ACC112 (cell line): ENCODE data around the gene PAF1.
"Not testable (repeated sequence)": the region's sequence is repeated elsewhere in the genome, so short reads cannot be mapped to it uniquely, and the experiment has no call there.

Experiments used
- H2AFZ ChIP-seq: fragments of 200-600 bp; sonication (generic); one replicate; pipeline ENCODE4 v1.6.0; 2017; ENCODE audit warnings: antibody characterized with exemption, low read length; ENCODE audit not compliant: unreplicated experiment
- H3K27ac ChIP-seq: fragments of 200-600 bp; sonication (generic); 2 replicates; pipeline ENCODE4 v1.5.1; 2014; ENCODE audit warnings: low read depth, mild to moderate bottlenecking, antibody characterized with exemption, low read length, moderate library complexity
- H3K27me3 ChIP-seq: fragments of 200-600 bp; sonication (generic); 2 replicates; pipeline ENCODE4 v1.6.1; 2014; ENCODE audit warnings: mild to moderate bottlenecking, antibody characterized with exemption, low read length, moderate library complexity, mixed read lengths; ENCODE audit not compliant: insufficient read depth
- H3K36me3 ChIP-seq: fragments of 200-600 bp; sonication (generic); 2 replicates; pipeline ENCODE4 v1.6.1; 2016; ENCODE audit warnings: mild to moderate bottlenecking, antibody characterized with exemption, low read length, moderate library complexity, mixed read lengths; ENCODE audit not compliant: insufficient read depth
- H3K4me1 ChIP-seq: fragments of 200-600 bp; sonication (generic); one replicate; pipeline ENCODE4 v1.6.1; 2016; ENCODE audit warnings: low read length, mixed read lengths; ENCODE audit not compliant: insufficient read depth, unreplicated experiment, control insufficient read depth
- H3K4me3 ChIP-seq: fragments of 200-600 bp; sonication (generic); 2 replicates; pipeline ENCODE4 v1.5.1; 2014; ENCODE audit warnings: mild to moderate bottlenecking, low read depth, low read length
- H3K79me2 ChIP-seq: fragments of 200-600 bp; sonication (generic); one replicate; pipeline ENCODE4 v1.6.0; 2016; ENCODE audit warnings: low read length; ENCODE audit not compliant: control insufficient read depth, unreplicated experiment, insufficient read depth

The PAF1 gene

DNA sequence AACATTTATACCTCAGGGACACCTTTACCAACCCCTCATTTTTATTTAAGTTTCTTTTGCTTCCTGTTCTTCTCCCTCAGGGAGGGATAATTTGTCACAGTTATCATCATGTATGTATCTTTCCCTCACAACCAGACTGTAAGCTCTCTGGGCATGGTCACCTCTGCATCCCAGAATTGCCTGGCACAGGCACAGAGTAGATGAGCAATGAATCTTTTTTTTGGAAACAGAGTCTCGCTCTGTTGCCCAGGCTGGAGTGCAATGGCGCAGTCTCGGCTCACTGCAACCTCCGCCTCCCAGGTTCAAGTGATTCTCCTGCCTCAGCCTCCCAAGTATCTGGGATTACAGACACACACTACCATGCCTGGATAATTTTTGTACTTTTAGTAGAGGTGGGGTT is 11.5 kb downstream of the PAF1 start:
- H3K79me2 ChIP-seq, H3K27ac ChIP-seq, H2AFZ ChIP-seq, H3K36me3 ChIP-seq, H3K27me3 ChIP-seq, H3K4me3 ChIP-seq: not testable (repeated sequence)
- H3K4me1 ChIP-seq = peaks cover 16% of the 10 kb centered on the region

DNA sequence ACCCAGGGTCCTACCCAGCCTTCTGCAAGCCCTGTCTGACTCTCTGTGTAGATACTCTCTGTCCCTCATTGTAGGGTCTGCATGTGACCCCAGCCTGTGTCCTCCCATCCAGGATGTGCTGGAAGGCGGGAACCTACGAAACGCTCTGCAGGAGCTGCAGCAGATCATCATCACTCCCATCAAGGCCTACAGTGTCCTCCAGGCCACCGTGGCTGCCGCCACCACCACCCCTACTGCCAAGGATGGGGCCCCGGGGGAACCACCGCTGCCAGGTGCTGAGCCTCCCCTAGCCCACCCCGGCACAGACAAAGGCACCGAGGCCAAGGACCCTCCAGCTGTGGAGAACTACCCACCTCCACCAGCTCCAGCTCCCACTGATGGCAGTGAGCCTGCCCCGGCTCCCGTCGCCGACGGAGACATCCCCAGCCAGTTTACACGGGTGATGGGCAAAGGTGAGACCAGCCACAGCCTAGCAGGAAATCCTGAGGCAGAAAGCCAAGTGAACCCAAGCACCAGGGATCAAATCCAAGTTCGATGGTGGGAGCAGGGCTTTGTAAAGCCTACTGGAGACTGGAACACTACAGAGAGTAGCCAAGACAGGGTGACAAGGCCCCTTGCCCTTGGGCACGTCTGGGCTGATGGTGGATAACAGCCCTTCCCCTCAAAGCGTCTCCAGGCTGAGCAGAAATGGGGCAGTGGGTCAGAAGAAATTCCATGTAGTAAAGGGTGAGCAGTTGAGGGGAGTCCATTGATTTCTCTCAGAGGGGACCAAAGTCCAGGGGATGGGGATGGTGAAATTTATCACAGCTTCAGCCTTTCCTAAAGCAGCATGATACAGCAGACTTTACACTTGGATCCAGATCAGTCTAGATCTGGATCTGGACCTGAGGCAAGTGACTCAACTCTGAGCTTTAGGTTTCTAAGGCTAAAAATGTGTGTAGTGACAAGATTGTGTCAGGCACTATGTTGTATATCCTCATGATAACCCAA is 13.2 kb downstream of the PAF1 start:
- Histone ChIP-seq H3K27ac (no peak overlapping the region), H3K79me2 (no peaks in the 10 kb centered on the region), H3K36me3 (no peaks in the 10 kb centered on the region), H3K4me1 (peaks cover 24% of the 10 kb centered on the region), H3K27me3 (no peaks in the 10 kb centered on the region), H2AFZ (no peak overlapping the region), H3K4me3 (no peak overlapping the region)

DNA sequence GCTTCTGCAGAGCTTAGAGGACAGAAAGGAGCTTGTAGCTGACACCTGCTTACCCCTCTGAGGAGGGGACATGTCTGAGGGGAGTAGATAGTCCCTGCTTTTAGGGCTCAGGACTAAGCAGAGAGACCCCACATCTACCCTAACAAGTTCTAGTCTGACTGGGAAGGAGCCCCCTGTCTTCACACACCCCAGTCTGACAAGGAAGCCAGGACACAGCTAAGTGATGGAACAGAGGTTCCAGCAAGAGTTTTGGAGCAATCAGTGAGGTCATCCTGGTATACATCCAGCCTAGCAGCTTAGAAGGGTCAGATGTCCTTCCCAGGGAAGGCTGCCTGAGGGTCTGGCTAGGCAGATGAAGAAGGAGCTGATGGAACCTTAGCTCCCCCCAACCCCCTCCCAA is 15.0 kb downstream of the PAF1 start:
- H3K4me3 ChIP-seq = no peak overlapping the region
- H2AFZ ChIP-seq = no peak overlapping the region
- H3K27me3 ChIP-seq = no peaks in the 10 kb centered on the region
- H3K4me1 ChIP-seq = peaks cover 20% of the 10 kb centered on the region
- no peaks in the 10 kb centered on the region for H3K79me2 ChIP-seq
- peaks cover under 1% of the 10 kb centered on the region; the same call in 1 of the 2 replicates for H3K36me3 ChIP-seq
- no peak overlapping the region for H3K27ac ChIP-seq

DNA sequence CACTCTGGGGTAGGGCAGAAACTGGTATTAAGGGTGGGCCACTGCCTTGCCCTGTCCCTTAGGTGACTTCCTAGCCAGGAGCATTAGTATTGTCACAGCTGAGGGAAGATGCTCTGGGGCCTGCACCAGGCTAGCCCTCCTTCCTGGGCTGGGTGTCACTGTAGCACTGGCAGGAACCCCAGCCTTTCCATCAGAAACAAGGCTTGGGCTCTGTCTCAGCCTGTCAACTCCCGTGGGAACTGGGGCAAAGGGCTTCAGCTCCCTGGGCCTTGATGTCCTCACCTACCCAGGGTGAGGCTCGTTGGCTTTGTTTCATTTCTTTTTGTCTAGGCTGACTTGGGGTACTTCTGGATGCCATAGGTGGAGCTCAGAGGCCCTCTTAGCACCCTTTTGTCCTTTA is 18.0 kb downstream of the PAF1 start:
- Histone ChIP-seq H3K4me3 (no peak overlapping the region), H3K27ac (peak overlapping the region; percentile 91), H3K4me1 (peaks cover 18% of the 10 kb centered on the region), H3K79me2 (no peaks in the 10 kb centered on the region), H3K27me3 (no peaks in the 10 kb centered on the region), H2AFZ (no peak overlapping the region), H3K36me3 (peaks cover 6% of the 10 kb centered on the region; the same call in 1 of the 2 replicates)

DNA sequence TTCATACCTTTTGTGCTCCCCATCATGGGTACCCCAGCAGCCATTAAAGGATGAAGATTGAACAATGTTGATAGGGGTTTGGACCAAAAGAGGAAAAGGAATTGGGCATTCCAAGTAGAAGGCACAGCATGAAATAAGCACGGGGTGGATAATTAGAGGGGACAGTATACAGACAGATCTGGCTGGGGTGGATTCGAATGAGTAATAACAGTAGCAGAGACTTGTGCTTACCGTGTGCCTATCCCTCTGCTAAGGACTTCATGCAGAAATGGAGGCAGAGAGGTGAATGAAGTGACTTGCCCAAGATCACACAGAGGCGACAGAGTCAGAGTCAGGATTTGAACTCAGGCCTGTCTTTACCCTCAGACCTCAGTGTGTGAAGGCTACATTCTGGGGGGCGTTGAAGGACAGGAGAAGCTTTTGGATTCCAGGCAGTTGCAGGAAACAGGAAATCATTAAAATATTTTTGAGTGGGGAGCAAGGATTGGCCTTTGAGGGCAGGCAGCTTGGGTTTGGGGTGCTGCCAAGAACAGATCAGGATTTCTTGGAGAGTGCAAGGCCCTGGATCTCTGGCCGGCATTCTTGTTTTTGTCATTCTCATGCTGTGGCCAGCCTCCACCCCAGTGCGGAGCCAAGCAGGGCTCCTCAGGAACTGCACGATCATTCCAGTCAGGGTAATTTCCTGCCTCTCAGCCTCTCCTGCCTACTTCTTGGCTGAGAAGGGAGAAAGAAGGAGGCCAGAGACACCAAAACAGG is 18.7 kb downstream of the PAF1 start:
- H3K79me2 ChIP-seq = no peaks in the 10 kb centered on the region
- H2AFZ ChIP-seq = no peak overlapping the region
- no peak overlapping the region for H3K4me3 ChIP-seq
- H3K36me3 ChIP-seq = peaks cover 6% of the 10 kb centered on the region; the same call in 1 of the 2 replicates
- H3K27ac ChIP-seq = peak overlapping the region; percentile 91
- H3K27me3 ChIP-seq = no peaks in the 10 kb centered on the region
- H3K4me1 ChIP-seq = peaks cover 18% of the 10 kb centered on the region

DNA sequence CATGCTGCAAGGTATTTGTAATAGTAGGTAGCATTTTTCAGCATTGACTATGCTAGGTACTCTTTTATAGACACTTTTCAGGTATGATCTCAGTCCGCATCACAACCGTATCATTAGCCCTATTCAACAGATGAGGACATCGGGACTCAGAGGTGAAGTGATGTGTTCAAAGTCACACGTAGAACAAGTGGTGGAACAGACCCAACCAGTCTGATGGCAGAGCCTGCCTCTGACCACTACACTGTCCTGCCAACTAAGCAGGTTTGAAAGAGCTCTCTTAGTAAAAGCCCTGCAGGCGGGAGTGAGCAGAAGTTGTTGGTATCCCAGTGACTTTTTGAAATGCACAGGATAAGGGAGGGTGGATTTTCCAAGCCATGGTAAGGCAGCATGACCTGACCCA is 20.2 kb downstream of the PAF1 start:
- H2AFZ ChIP-seq = no peak overlapping the region
- peaks cover 6% of the 10 kb centered on the region; the same call in 1 of the 2 replicates for H3K36me3 ChIP-seq
- H3K27ac ChIP-seq = no peak overlapping the region

DNA sequence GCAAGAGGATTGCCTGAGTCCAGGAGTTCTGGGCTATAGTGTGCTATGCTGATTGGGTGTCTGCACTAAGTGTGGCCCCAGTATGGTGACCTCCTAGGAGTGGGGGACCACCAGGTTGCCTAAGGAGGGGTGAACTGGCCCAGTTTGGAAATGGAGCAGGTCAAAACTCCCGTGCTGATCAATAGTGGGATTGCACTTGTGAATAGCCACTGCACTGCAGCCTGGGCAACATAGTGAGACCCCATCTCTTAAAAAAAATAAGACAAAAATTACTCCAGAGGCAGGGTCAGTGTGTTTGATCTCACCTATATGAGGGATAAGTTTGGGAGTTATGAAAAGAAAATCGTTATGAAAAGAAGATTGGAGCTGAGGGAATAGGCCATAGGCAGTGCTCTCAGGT is 21.7 kb downstream of the PAF1 start:
- no peak overlapping the region for H2AFZ ChIP-seq
- H3K4me3 ChIP-seq = no peak overlapping the region
- no peak overlapping the region for H3K27ac ChIP-seq
- H3K4me1 ChIP-seq = peaks cover 24% of the 10 kb centered on the region
- H3K79me2 ChIP-seq = no peaks in the 10 kb centered on the region
- H3K36me3 ChIP-seq = peaks cover 6% of the 10 kb centered on the region; the same call in 1 of the 2 replicates
- no peaks in the 10 kb centered on the region for H3K27me3 ChIP-seq

More for the DNA sequence above, 20.2 kb downstream of the PAF1 start:
- Histone ChIP-seq H3K4me3 (no peak overlapping the region), H3K27me3 (no peaks in the 10 kb centered on the region), H3K79me2 (no peaks in the 10 kb centered on the region), H3K4me1 (peaks cover 18% of the 10 kb centered on the region)

DNA sequence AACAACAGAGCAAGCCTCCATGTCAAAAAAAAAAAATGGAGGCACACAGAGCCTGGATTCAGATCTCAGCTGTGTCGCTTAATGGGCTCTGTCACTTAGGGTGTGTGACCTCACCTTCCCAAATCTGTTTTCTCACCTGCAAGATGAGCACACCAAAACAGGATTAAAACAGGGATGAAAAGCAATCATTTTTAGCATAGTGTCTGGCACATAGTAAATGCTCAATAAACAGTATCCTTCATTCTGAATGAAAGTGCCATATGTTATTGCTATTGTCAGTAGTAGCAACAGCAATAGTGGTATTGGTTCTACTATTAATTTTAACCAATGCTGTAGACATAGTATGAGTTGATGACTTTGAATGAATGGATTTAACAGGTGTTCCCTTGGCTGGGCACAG is 25.4 kb downstream of the PAF1 start:
- Histone ChIP-seq H2AFZ (no peak overlapping the region), H3K4me1 (peaks cover 34% of the 10 kb centered on the region), H3K4me3 (no peak overlapping the region), H3K79me2 (no peaks in the 10 kb centered on the region), H3K27ac (no peak overlapping the region), H3K36me3 (0 out of 2 replicates have a peak, but pooled peaks cover 2% of the 10 kb centered on the region), H3K27me3 (no peaks in the 10 kb centered on the region)

DNA sequence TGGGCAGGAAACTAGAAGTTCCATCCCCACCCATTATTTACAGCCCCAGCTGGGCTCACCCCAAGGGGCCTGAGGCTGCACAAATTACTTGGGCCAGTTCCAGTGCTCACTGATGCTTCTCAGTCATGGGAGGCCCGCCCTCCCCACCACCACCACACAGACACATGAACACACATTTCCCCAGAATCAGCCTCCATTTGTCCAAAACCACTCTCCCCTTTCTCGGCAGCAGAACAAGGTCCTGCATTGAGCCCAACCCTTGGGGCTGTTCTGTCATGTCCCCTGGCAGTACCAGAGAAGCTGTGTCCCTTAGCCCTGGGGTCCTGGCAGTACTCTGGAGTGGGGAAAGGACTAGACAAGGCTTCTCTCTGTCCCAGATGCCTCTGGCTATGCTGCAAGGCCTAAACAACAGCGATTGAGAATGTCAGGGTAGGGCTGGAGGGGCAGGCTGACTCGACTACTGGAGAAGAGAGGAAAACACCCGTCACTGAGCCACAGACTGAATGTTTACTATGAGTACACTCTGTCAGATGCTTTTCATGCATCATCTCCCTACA is 26.9 kb downstream of the PAF1 start:
- Histone ChIP-seq H3K4me1 (peaks cover 35% of the 10 kb centered on the region), H3K36me3 (0 out of 2 replicates have a peak, but pooled peaks cover 6% of the 10 kb centered on the region), H3K27me3 (no peaks in the 10 kb centered on the region), H2AFZ (no peak overlapping the region), H3K4me3 (peak overlapping the region; percentile 5; the same call in 1 of the 2 replicates), H3K79me2 (no peaks in the 10 kb centered on the region), H3K27ac (peak overlapping the region; percentile 83)
